RWPE2 (cell line): Measurements from ENCODE around the gene GPR84.
A peak's percentile ranks its signal among the peaks of the same experiment; 100 is the strongest.

Experiments used
- ATAC-seq: fragments of 200-7000 bp; cut with Tn5 transposase; 3 replicates; pipeline ENCODE4 v1.9.1; 2021; ENCODE audit warnings: low read depth
- DNase-seq: peaks from one replicate; pipeline ENCODE4 v3.0.0-alpha.2; 2020; ENCODE audit warnings: low spot score
- H3K27ac ChIP-seq: fragments of 450-650 bp; 2 replicates; pipeline ENCODE4 v1.5.1; 2017; ENCODE audit warnings: mild to moderate bottlenecking; ENCODE audit not compliant: poor library complexity, severe bottlenecking
- H3K27me3 ChIP-seq: fragments of 250-450 bp; sonication (Bioruptor Pico); 2 replicates; pipeline ENCODE4 v1.5.1; 2021; ENCODE audit warnings: mild to moderate bottlenecking, moderate library complexity; ENCODE audit not compliant: insufficient read depth, poor library complexity, severe bottlenecking
- H3K36me3 ChIP-seq: fragments of 250-450 bp; sonication (Bioruptor Pico); 2 replicates; pipeline ENCODE4 v1.5.1; 2020; ENCODE audit warnings: low read depth, mild to moderate bottlenecking, moderate library complexity
- H3K4me1 ChIP-seq: fragments of 250-450 bp; sonication (Bioruptor Pico); 2 replicates; pipeline ENCODE4 v1.5.1; 2021; ENCODE audit warnings: mild to moderate bottlenecking, moderate library complexity; ENCODE audit not compliant: insufficient read depth, poor library complexity, severe bottlenecking
- H3K4me3 ChIP-seq: fragments of 250-450 bp; sonication (Bioruptor Pico); 2 replicates; pipeline ENCODE4 v1.5.1; 2021; ENCODE audit warnings: mild to moderate bottlenecking, moderate library complexity; ENCODE audit not compliant: severe bottlenecking
- H3K9me3 ChIP-seq: fragments of 250-450 bp; sonication (Bioruptor Pico); 2 replicates; pipeline ENCODE4 v1.5.1; 2021; ENCODE audit warnings: mild to moderate bottlenecking, moderate library complexity; ENCODE audit not compliant: severe bottlenecking
- TF ChIP-seq, protein P1 (sequence below): fragments of 450-650 bp; IDR thresholded peaks from one replicate; pipeline ENCODE4 v1.5.1; 2017; ENCODE audit warnings: mild to moderate bottlenecking, moderate library complexity; ENCODE audit not compliant: poor library complexity, severe bottlenecking

GPR84 gene

GRCh38 chr12:54363047-54363446, 1.2 kb downstream of the GPR84 start:
- Histone ChIP-seq H3K4me1 (peaks cover 9% of the 10 kb centered on the region), H3K36me3 (no peaks in the 10 kb centered on the region)

GRCh38 chr12:54360717-54361456, 3.4 kb downstream of the GPR84 start:
- Histone ChIP-seq H3K27me3 (no peaks in the 10 kb centered on the region), H3K27ac (peak overlapping the region; percentile 69), H3K36me3 (no peaks in the 10 kb centered on the region), H3K4me3 (no peak overlapping the region), H3K9me3 (no peaks in the 10 kb centered on the region), H3K4me1 (peaks cover 9% of the 10 kb centered on the region)
- TF ChIP-seq, protein P1, sequence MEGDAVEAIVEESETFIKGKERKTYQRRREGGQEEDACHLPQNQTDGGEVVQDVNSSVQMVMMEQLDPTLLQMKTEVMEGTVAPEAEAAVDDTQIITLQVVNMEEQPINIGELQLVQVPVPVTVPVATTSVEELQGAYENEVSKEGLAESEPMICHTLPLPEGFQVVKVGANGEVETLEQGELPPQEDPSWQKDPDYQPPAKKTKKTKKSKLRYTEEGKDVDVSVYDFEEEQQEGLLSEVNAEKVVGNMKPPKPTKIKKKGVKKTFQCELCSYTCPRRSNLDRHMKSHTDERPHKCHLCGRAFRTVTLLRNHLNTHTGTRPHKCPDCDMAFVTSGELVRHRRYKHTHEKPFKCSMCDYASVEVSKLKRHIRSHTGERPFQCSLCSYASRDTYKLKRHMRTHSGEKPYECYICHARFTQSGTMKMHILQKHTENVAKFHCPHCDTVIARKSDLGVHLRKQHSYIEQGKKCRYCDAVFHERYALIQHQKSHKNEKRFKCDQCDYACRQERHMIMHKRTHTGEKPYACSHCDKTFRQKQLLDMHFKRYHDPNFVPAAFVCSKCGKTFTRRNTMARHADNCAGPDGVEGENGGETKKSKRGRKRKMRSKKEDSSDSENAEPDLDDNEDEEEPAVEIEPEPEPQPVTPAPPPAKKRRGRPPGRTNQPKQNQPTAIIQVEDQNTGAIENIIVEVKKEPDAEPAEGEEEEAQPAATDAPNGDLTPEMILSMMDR: peak; percentile 94
- DNase-seq (no peak), ATAC-seq (peak; percentile 35; the same call in 2 of the 3 replicates)

More at GRCh38 chr12:54363047-54363446, 1.2 kb downstream of the GPR84 start:
- Histone ChIP-seq H3K9me3 (no peaks in the 10 kb centered on the region), H3K4me3 (no peak overlapping the region), H3K27me3 (no peaks in the 10 kb centered on the region), H3K27ac (no peak overlapping the region)
- DNase-seq: no peak
- no peak for ATAC-seq
- TF ChIP-seq, protein P1: no peak

- H3K27ac ChIP-seq: peak overlapping the region; percentile 69
- H3K4me3 ChIP-seq: peak overlapping the region; percentile 39
- no peaks in the 10 kb centered on the region for H3K9me3 ChIP-seq
- DNase-seq (no peak), ATAC-seq (no peak)
- no peaks in the 10 kb centered on the region for H3K27me3 ChIP-seq
- H3K36me3 ChIP-seq: no peaks in the 10 kb centered on the region
- peaks cover 9% of the 10 kb centered on the region for H3K4me1 ChIP-seq
- TF ChIP-seq, protein P1: no peak
Measured at GRCh38 chr12:54359762-54360351, 4.4 kb downstream of the GPR84 start.

DNA sequence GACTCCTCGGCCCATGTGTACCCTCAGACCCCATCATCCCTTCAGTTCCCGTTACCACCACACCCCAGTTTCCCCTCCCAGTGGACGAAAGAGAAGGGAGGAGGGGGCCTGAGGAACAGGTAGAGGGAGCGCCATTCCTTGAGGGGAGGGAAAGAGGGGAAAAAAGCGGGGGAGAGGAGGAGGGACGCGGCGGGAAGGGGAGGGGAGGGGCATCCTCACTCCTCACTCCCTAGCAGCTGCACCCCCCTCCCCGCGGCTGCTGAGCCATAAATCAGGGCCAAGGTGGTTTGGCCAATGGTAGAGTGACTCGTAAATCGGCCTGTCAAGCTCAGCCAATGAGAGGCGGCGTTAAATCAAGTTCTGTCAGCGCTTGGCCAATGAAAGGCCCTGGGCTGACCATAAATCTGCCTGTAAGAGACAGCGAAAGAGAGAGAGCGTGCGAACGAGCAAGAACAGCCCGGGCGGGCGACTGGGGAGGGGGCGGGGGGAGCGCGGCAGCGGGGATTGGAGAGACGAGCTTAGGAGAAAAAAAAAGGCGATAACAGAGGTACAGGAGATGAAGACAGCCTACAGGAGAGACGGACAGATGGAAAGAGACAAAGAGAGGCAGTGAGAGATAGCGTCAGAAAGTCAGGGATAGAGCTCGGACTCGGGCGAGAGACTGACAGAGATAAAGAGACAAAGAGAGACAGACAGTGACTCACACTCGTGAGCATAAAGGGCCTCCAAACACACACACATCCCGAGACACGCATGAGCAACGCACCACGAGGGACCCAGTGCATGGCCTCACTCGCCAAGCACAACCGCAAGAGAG, 5.1 kb downstream of the GPR84 start:
- ATAC-seq (peak; percentile 95), DNase-seq (peak; percentile 96)
- Histone ChIP-seq H3K4me1 (peaks cover 9% of the 10 kb centered on the region), H3K27me3 (no peaks in the 10 kb centered on the region), H3K27ac (peak overlapping the region; percentile 69), H3K4me3 (peak overlapping the region; percentile 39), H3K36me3 (no peaks in the 10 kb centered on the region), H3K9me3 (no peaks in the 10 kb centered on the region)
- TF ChIP-seq, protein P1: no peak
